Calu3 (cell line): ENCODE measurements around the gene CPSF2. TPM values are rescaled to one million over a fixed set of nuclear protein-coding genes. Genes with fewer than 3 reads are reported as not detected.

Source experiments
- BruUV-seq: library from RNA; stranded (reverse); fragments of 400-500 nt; replicated peaks from 2 replicates; lab custom pipeline; 2021; lab: Mats Ljungman, UMichigan
- CTCF ChIA-PET: fragments of 300-600 bp; sonication (Branson Sonifier 250); formaldehyde crosslinking; loops from one replicate; lab custom pipeline; 2022; ENCODE audit warnings: antibody characterized with exemption; lab: Charles Lee
- DNase-seq: peaks from one replicate; pipeline ENCODE4 v3.0.0; 2022
- H3K27ac Mint-ChIP-seq: one replicate; pipeline ENCODE4 v1.8.0; 2022; ENCODE audit warnings: mixed read lengths; ENCODE audit not compliant: unreplicated experiment
- H3K27me3 Mint-ChIP-seq: one replicate; pipeline ENCODE4 v1.8.0; 2022; ENCODE audit warnings: mixed read lengths; ENCODE audit not compliant: unreplicated experiment
- H3K36me3 Mint-ChIP-seq: one replicate; pipeline ENCODE4 v1.8.0; 2022; ENCODE audit warnings: mild to moderate bottlenecking, moderate library complexity, mixed read lengths; ENCODE audit not compliant: insufficient read depth, unreplicated experiment
- H3K4me1 Mint-ChIP-seq: one replicate; pipeline ENCODE4 v1.8.0; 2022; ENCODE audit warnings: mild to moderate bottlenecking, low read depth, mixed read lengths; ENCODE audit not compliant: unreplicated experiment
- H3K4me3 Mint-ChIP-seq: one replicate; pipeline ENCODE4 v1.8.0; 2022; ENCODE audit warnings: mild to moderate bottlenecking, low read depth, moderate library complexity, mixed read lengths; ENCODE audit not compliant: unreplicated experiment
- H3K9me3 Mint-ChIP-seq: one replicate; pipeline ENCODE4 v1.8.0; 2022; ENCODE audit warnings: low read depth, mixed read lengths; ENCODE audit not compliant: unreplicated experiment
- intact Hi-C: fragments of 100-400 bp; cut with micrococcal nuclease; formaldehyde crosslinking; loops from one replicate; pipeline ENCODE4 v1.10.0; 2022; ENCODE audit not compliant: unreplicated experiment
- total RNA-seq: library from RNA; stranded (reverse); gene quantifications from 2 replicates; pipeline ENCODE4 v1.2.3, GENCODE V29; 2022
- TF ChIP-seq, protein P1 (sequence below): fragments of 200-600 bp; IDR thresholded peaks from one replicate; pipeline ENCODE4 v1.8.0; 2022; ENCODE audit warnings: antibody characterized with exemption; ENCODE audit not compliant: unreplicated experiment

Gene CPSF2
- total RNA-seq, 1 experiment from 2014 or later = 76.7 TPM

DNA sequence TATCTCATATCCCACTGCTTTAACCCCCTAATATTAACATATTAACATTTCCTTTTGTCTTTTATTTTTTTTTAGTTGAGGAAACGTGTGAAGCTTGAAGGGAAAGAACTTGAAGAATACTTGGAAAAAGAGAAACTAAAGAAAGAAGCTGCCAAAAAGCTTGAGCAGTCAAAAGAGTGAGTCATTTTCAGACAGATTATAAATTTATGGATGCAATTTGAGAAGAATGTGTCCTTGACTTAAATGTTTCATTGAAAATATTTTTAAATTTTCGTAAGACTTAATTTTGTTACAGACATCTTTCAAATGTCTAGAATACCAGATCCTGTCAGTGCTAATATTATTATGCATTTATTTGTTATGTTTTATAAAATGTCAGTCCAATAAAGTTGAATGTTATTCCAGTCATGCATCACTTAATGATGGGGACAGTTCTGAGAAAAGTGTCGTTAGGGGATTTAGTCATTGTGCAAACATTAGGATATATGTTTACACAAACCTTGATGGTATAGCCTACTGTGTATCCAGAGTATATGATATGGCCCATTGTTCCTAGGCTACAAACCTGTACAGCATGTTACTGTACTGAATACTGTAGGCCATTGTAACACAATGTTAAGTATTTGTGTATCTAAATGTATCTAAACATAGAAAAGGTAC lies 32.6 kb downstream of the CPSF2 start:
- CTCF ChIA-PET = no interaction called here
- no peak overlapping the region for H3K27ac Mint-ChIP-seq
- H3K4me3 Mint-ChIP-seq = no peak overlapping the region
- no peaks in the 10 kb centered on the region for H3K4me1 Mint-ChIP-seq
- no TSS peak for BruUV-seq
- H3K27me3 Mint-ChIP-seq = no peaks in the 10 kb centered on the region
- TF ChIP-seq, protein P1, sequence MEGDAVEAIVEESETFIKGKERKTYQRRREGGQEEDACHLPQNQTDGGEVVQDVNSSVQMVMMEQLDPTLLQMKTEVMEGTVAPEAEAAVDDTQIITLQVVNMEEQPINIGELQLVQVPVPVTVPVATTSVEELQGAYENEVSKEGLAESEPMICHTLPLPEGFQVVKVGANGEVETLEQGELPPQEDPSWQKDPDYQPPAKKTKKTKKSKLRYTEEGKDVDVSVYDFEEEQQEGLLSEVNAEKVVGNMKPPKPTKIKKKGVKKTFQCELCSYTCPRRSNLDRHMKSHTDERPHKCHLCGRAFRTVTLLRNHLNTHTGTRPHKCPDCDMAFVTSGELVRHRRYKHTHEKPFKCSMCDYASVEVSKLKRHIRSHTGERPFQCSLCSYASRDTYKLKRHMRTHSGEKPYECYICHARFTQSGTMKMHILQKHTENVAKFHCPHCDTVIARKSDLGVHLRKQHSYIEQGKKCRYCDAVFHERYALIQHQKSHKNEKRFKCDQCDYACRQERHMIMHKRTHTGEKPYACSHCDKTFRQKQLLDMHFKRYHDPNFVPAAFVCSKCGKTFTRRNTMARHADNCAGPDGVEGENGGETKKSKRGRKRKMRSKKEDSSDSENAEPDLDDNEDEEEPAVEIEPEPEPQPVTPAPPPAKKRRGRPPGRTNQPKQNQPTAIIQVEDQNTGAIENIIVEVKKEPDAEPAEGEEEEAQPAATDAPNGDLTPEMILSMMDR = no peak
- no peak for DNase-seq
- H3K9me3 Mint-ChIP-seq = no peaks in the 10 kb centered on the region
- H3K36me3 Mint-ChIP-seq = peaks cover 50% of the 10 kb centered on the region
- intact Hi-C loops = no loop called here

DNA sequence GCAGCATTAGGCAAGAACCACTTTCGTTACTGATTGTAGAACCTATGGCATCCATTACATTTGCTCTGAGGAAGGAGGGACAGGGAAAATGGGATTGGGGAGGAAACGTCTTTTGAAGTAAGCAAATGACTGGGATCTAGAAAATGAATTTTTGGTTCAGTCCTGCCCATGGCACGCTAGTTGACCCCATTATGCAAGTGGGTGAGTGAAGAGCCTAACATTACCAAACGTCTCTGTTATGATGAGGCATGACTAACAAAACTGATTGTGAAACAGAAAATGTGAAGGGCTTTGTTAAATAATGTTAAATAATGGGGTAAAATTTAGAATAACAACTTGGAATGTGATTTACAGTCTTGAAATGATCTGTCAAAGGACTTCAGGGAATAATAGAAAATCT lies 38.9 kb downstream of the CPSF2 start:
- BruUV-seq = no TSS peak
- Mint-ChIP-seq H3K36me3 (peaks cover 48% of the 10 kb centered on the region), H3K27me3 (no peaks in the 10 kb centered on the region), H3K4me3 (no peak overlapping the region), H3K4me1 (no peaks in the 10 kb centered on the region), H3K9me3 (peaks cover 3% of the 10 kb centered on the region), H3K27ac (no peak overlapping the region)
- intact Hi-C loops = no loop called here
- no peak for DNase-seq
- TF ChIP-seq, protein P1 = no peak
- CTCF ChIA-PET = no interaction called here

DNA sequence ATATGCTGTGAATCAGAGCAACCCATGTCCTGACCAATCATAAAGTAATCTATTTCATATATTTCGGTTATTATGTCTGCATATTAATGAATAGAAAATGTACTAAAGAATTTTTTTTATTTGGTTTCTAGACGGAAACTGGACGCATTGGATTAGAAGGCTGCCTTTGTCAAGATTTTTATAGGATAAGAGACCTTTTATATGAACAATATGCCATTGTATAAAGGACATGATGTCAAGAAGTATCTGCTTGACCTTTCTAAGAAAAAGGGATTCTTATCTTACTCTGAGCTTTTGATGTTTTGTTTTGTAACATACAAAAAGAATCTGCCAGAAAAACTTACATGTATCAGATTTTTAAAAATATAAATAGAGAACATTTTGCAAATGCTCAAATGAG lies 39.8 kb downstream of the CPSF2 start:
- Mint-ChIP-seq H3K27ac (no peak overlapping the region), H3K9me3 (peaks cover 3% of the 10 kb centered on the region), H3K36me3 (peaks cover 40% of the 10 kb centered on the region), H3K4me3 (no peak overlapping the region), H3K27me3 (no peaks in the 10 kb centered on the region), H3K4me1 (no peaks in the 10 kb centered on the region)
- TF ChIP-seq, protein P1 = no peak
- DNase-seq = no peak
- CTCF ChIA-PET = no interaction called here
- no TSS peak for BruUV-seq
- intact Hi-C loops = no loop called here

DNA sequence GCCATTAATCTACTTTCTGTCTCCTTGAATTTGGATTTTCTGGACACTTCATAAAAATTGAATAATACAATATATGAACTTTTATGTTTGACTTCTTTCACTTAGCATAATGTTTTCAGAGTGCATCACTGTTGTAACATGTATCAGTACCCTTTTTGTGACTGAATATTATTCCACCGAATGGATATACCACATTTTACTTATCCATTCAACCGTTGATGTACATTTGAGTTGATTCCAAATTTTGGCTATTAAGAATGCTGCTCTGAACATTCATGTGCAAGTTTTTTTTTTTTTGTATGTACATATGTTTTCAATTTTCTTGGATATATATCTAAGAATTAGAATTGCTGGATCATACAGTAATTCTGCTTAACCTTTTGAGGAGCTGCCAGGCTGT lies 43.2 kb downstream of the CPSF2 start:
- Mint-ChIP-seq H3K4me3 (no peak overlapping the region), H3K27me3 (no peaks in the 10 kb centered on the region), H3K27ac (no peak overlapping the region), H3K36me3 (peaks cover 37% of the 10 kb centered on the region), H3K4me1 (no peaks in the 10 kb centered on the region), H3K9me3 (peaks cover 3% of the 10 kb centered on the region)
- CTCF ChIA-PET = no interaction called here
- TF ChIP-seq, protein P1 = no peak
- no peak for DNase-seq
- intact Hi-C loops = no loop called here
- no TSS peak for BruUV-seq
